GM18861 (cell line): Measurements from ENCODE around the gene ZNF780B.
A peak's percentile ranks its signal among the peaks of the same experiment; 100 is the strongest.
"Not testable (repeated sequence)": the region's sequence is repeated elsewhere in the genome, so short reads cannot be mapped to it uniquely, and the experiment has no call there.

ENCODE experiments used
- ATAC-seq: cut with Tn5 transposase; IDR thresholded peaks from one replicate; pipeline ENCODE4 v1.9.1; 2021; ENCODE audit not compliant: unreplicated experiment

ZNF780B gene

GRCh38 chr19:40041718-40042117 is 14.3 kb downstream of the ZNF780B start:
- ATAC-seq, result not testable (repeated sequence)

- ATAC-seq, result not testable (repeated sequence)
These were observed 18.0 kb downstream of the ZNF780B start for GRCh38 chr19:40038047-40038446.

DNA sequence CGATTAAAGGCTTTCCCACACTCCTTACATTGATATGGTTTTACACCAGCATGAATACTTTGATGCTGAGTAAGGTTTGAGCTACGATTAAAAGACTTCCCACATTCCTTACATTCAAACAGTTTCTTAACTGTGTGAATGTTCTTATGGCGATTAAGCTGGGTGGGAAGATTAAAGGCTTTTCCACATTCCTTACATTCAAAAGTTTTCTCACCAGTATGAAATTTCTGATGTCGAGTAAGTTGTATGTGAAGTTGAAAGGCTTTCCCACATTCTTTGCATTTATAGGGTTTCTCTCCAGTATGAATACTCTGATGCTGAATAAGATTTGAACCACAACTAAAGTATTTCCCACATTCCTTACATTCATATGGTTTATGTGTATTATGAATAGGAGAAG is 20.0 kb downstream of the ZNF780B start:
- no peak for ATAC-seq

DNA sequence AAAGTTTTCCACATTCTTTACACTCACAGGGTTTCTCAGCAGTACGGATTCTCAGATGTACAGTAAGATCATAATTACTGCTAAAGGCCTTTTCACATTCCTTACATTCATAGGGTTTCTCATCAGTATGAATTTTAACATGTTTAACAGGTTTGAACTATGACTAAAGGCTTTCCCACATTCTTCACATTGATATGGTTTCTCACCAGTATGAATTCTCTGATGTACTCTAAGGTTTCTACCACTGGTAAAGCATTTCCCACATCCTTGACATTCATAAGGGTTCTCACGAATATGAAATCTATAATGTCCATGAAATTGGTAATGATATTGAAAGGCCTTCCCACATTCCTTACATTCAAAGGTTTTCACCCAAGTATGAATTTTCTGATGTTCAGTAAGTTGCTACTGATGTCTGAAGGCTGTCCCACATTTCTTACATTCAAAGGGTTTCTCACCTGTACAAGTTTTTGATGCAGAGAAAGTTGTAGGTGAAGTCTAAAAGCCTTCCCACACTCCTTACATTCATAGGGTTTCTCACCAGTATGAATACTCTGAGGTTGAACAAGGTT is 22.0 kb downstream of the ZNF780B start:
- ATAC-seq, result no peak

DNA sequence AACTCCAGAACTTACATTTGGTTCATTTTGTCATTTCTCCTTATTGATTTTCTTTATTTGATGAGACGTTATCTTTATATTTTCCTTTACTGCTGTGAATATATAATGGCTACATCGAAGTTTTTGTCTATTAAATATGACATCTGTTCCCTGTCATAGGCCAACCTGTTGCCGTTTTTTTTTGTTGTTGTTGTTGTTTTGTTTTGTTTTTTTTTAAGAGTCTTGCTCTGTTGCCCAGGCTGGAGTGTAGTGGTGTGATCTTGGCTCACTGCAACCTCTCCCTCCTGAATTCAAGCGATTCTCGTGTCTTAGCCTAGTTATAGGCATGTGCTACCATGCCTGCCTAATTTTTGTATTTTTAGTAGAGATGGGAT is 29.4 kb downstream of the ZNF780B start:
- ATAC-seq, result no peak

DNA sequence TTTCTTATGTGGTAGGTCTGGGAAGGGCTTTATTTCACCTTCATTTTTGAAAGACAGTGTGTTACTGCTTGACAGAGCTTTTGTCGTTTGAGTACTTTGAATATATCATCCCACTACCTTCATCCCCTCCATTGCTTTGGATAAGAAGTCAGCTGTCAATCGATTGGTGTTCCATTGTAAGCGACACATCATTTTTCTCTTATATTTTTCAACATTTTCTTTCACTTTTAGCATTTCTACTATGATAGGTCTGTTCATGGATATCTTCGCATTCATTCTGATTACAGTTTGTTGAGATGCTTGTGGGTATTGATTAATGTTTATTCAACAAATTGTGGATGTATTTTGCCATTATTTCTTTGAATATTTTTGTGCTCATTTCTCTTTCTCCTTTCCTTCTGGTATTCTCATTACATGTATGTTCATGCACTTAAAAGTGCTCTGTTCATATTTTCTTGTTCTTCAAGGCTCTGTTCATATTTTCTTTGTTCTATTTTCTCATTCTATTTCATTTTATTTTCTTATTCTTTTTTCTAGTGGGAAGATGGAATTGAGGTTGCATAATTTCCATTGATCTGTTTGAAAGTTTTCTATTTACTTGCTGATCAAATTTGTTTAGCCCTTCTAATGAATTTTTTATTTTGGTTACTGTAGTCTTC is 30.0 kb downstream of the ZNF780B start:
- ATAC-seq, result no peak

DNA sequence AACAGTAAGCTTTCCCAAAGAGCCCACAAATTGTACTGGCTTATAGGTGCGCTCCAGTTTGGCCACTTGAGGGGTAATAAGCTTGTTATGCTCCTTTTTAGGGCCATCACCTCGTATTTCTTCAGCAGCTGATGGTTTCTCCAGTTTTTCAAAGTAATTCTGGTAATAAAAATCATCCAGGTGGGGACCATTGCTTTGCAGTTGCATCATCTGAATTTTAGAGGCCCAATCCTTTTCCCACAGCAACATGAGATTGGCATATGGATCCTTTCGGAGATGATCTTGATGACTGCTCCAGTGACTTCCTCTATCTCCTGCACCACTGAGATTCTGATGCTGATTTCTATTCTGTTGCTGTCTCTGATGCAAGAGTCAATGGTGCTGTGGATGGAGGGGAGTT is 32.1 kb downstream of the ZNF780B start:
- no peak for ATAC-seq

- ATAC-seq, result no peak
These were observed 42.0 kb downstream of the ZNF780B start for GRCh38 chr19:40013991-40014390.

GRCh38 chr19:40009674-40010073 is 46.4 kb downstream of the ZNF780B start:
- no peak for ATAC-seq

DNA sequence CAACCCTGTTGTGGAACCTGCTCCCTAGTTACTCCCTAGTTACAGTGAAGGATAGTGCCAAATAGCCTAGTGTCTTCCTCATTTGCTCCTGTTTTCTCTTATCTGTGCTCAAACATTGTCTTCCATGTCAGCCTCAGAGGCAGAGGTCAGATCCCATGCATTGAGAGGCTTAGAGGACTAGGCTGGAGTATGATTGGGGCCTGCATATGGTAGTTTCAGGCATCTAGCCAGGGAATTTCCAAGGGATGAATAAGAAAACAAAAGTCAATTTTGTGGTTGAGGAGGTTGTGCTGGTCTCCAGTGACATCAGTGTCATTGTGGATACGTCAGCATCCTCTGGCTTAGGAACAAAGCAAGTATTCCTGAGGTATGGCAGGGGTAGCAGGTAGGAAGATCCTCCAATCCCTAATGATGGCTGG is 49.7 kb downstream of the ZNF780B start:
- no peak for ATAC-seq

DNA sequence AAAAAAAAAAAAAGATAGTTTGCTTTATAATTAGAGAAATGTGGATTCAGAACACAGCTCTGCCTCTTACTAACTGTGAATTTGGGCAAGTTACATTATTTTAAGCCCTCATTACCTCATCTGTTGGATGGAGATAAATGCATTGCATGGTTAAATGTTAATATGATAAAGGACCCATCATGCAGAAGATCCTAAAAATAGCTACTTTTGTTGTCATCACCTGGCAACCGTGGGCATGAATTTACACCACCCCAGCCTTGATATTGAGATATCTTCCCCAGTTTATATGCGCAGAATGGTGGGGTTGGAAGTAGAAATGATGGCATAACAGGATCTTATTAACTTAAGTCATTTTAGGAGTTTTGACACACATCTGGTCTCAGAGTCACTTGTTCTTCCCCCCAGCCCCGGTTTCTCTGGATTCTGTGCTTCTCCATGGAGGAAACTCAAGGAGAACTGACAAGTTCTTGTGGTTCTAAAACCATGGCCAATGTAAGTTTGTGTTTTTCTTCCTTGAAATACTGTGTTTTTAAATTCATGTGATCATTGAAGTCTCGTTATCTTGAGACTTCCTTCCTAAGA is 50.2 kb downstream of the ZNF780B start:
- ATAC-seq, result no peak

GRCh38 chr19:39998501-39998900 is 57.5 kb downstream of the ZNF780B start:
- no peak for ATAC-seq

GRCh38 chr19:39997638-39998216 is 58.3 kb downstream of the ZNF780B start:
- no peak for ATAC-seq

DNA sequence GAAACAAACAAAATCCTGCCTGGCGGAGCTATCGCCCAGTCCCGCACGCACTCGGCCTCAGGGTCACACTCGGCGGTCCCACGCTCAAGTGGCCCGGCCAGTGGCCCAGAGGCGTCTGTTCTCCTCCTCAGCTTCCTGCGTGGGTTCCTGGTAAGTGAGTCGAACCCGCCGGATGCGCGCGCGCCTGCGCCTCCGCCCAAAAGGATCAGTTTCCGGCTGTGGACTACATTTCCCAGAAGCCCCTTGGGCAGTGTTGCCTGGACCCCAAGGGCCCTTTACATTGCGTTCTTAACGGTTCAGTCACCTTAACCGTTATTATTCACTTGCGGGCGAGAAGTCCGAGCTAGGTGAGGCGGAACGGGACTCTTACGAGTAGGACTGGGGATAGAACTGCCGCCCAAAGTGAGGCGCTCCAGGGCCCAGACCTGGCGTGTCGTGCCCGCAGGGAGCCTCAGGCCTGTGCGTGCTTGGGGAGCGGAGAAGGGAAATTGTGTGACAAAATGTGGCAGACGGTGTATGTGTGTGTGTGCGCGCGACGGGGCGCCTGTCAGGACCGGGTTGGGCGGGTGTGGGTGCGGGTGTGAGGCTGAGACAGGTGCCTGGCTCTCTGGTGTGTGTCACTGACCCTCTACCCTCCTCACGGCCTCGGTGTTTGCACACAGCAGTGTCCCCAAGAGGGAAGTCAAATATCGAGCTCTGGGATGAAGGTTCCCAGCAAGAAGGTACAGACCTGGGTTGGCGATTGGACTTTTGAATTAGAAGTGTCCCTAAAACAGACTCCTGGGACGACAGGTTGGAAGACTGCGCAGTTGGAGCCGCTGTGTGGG is 59.0 kb downstream of the ZNF780B start, which contains the start of gene ZNF546:
ZNF546 (plus strand) TSS at position 250 of the 827 bp plus-strand sequence. CDS start 1,267 bp downstream, outside the sequence.
- peak; percentile 83 for ATAC-seq

- ATAC-seq, result no peak
These were observed 59.7 kb downstream of the ZNF780B start for GRCh38 chr19:39996218-39996810.

GRCh38 chr19:39995794-39996193 is 60.2 kb downstream of the ZNF780B start:
- no peak for ATAC-seq

GRCh38 chr19:39994361-39994760 is 61.7 kb downstream of the ZNF780B start:
- no peak for ATAC-seq

DNA sequence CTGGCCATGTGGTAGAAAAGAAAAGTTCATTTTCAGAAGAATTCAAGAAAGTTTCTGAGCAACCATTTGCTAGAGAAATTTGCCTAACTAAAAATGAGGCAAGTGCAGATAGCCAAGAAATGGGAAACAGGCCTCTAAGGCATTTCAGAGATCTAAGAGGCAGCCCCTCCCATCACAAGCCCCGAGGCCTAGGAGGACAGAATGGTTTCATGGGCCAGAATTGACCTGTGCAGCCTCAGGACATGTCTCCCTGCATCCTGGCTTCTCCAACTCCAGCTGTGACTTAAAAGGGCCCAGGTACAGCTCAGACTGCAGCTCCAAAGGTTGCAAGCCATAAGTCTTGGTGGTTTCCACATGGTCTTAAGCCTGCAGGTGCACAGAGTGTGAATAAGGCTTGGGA is 62.4 kb downstream of the ZNF780B start:
- no peak for ATAC-seq

GRCh38 chr19:39987596-39987995 is 68.4 kb downstream of the ZNF780B start:
- no peak for ATAC-seq

DNA sequence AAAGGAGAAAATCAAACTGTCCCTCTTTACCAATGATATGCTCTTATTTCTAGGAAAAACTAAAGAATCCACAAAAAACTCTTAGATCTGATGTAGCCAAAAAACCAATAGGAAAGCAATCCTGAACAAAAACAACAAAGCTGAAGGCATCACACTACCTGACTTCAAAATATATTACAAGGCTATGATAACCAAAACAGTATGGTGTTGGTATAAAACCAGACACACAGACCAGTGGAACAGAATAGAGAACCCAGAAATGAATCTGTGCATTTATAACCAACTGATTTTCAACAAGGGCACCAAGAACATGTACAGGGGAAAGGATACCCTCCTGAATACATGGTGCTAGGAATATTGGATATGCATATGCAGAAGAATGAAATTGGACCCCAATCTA is 68.9 kb downstream of the ZNF780B start:
- no peak for ATAC-seq

- ATAC-seq, result no peak
These were observed 69.4 kb downstream of the ZNF780B start for GRCh38 chr19:39986643-39987042.
